ENCODE results near the gene DHRS7C.

DNA sequence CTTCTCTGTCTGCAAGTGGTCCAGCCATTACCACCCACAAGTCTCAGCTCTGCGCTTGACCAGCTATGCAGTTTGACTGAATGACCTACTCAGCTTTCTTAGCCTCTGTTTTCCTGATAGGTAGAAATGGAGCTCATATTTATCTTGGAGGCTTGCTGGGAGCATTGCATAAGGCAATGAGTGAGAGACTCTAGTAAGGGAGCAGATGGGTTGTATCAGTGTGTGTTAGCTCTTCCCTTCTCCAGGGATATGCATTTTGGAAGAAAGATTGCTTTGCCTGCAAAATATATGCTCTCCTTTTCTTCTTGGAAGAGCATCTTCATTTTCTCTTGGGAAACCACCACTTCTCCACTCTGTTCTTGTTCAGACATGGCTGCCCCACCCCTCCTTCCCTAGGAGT, 26.1 kb downstream of the DHRS7C start:
- TF ChIP-seq, protein P1, sequence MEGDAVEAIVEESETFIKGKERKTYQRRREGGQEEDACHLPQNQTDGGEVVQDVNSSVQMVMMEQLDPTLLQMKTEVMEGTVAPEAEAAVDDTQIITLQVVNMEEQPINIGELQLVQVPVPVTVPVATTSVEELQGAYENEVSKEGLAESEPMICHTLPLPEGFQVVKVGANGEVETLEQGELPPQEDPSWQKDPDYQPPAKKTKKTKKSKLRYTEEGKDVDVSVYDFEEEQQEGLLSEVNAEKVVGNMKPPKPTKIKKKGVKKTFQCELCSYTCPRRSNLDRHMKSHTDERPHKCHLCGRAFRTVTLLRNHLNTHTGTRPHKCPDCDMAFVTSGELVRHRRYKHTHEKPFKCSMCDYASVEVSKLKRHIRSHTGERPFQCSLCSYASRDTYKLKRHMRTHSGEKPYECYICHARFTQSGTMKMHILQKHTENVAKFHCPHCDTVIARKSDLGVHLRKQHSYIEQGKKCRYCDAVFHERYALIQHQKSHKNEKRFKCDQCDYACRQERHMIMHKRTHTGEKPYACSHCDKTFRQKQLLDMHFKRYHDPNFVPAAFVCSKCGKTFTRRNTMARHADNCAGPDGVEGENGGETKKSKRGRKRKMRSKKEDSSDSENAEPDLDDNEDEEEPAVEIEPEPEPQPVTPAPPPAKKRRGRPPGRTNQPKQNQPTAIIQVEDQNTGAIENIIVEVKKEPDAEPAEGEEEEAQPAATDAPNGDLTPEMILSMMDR (IDR thresholded peaks at IDR 0.05): no peak
- TF ChIP-seq POLR2A (IDR thresholded peaks at IDR 0.05): no peak

All from thyroid gland (tissue), 4 donors.